SIG-M5 (cell line): ENCODE results near the gene ATAD2B.
A peak's percentile ranks its signal among the peaks of the same experiment; 100 is the strongest.
"Not testable (repeated sequence)": the region's sequence is repeated elsewhere in the genome, so short reads cannot be mapped to it uniquely, and the experiment has no call there.

Experiments used
- DNase-seq: peaks from one replicate; lab custom pipeline; 2025; lab: John Stamatoyannopoulos, UW

The ATAD2B gene

DNA sequence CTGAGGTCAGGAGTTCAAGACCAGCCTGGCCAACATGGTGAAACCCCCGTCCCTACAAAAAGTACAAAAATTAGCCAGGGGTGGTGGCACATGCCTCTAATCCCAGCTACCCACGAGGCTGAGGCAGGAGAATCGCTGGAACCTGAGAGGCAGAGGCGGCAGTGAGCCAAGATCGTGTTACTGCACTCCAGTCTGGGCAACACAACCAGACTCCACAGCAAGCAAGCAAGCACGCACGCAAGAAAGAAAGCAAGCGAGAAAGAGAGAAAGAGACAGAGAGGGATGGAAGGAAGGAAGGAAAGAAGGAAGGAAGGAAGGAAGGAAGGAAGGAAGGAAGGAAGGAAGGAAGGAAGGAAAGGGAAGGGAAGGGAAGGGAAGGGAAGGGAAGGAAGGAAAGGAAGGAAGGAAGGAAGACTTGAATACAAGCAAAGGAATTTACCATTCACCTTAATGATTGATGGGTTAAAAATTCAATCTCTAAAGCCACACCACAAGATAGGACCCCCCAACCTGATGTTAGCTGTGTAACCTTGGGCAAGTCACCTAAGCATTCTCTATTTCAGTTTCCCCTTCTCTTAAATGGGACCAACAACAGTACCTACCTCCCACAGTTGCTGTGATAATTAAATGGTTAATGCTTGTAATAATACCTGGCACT lies 181.7 kb downstream of the ATAD2B start:
- DNase-seq = no peak

DNA sequence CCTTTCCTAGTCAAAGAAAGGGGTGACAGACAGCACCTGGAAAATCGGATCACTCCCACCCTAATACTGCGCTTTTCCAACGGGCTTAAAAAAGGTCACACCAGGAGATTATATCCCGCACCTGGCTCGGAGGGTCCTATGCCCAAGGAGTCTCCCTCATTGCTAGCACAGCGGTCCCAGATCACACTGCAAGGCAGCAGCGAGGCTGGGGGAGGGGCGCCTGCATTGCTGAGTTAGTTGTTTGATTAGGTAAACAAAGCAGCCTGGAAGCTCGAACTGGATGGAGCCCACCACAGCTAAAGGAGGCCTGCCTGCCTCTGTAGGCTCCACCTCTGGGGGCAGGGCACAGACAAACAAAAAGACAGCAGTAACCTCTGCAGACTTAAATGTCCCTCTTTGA lies 190.1 kb downstream of the ATAD2B start:
- DNase-seq = not testable (repeated sequence)

DNA sequence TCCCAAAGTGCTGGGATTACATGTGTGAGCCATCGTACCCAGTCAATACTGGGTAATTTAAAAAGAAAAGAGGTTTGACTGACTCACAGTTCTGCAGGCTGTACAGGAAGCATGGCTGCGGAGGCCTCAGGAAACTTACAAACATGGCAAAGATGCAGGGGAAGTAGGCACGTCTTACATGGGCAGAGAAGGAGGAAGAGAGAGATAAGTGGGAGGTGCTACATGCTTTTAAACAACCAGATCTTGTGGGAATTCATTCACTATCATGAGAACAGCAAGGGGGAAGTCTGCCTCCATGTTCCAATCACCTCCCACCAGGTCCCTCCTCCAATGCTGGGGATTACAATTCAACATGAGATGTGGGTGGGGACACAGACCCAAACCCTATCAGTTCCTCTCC lies 192.5 kb downstream of the ATAD2B start:
- no peak for DNase-seq

DNA sequence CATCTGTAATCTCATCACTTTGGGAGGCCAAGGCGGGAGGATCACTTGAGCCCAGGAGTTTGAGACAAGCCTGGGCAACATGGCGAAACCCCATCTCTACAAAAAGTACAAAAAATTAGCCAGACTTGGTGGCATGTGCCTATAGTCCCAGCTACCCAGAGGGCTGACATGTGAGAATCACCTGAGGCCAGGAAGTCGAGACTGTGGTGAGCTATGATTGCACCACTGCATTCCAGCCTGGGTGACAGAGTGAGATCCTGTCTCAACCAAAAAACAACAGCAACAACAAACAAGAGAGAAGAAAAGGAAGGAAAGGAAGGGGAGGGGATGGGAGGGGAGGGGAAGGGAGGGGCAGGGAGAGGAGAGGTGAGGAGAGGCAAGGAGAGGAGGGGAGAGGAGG lies 203.9 kb downstream of the ATAD2B start:
- DNase-seq = not testable (repeated sequence)

DNA sequence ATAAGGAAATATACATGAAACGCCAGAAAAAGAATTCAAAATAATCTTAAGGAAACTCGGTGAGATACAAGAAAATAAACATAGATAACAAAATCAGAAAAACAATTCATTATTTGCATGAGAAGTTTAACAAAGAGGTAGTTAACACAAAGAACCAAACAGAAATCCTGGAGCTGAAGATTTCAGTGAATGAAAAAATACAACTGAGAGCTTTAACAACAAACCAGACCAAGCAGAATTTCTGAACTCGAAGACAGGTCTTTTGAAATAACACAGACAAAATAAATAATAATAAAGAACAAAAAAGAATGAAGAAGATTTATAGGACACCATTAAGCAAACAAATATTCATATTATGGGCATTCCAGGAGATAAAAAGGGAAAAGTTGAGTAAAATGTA lies 204.7 kb downstream of the ATAD2B start:
- no peak for DNase-seq

DNA sequence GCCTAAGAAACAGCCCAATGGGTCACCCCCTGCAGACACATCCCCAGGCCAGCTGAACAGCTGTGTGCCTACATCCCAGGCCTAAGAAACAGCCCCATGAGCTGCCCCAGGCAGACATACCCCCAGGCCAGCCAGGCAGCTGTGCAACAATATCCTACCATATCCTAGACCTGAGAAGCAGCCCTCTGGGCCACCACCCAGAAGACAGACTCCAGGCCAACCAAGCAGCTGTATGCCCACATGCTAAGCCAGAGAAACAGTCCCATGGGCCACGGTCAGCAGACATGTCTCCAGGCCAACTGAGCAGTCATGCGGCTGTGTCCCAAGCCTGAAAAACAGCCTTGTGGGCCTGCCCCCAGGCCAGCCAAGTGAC lies 205.5 kb downstream of the ATAD2B start:
- DNase-seq = no peak

DNA sequence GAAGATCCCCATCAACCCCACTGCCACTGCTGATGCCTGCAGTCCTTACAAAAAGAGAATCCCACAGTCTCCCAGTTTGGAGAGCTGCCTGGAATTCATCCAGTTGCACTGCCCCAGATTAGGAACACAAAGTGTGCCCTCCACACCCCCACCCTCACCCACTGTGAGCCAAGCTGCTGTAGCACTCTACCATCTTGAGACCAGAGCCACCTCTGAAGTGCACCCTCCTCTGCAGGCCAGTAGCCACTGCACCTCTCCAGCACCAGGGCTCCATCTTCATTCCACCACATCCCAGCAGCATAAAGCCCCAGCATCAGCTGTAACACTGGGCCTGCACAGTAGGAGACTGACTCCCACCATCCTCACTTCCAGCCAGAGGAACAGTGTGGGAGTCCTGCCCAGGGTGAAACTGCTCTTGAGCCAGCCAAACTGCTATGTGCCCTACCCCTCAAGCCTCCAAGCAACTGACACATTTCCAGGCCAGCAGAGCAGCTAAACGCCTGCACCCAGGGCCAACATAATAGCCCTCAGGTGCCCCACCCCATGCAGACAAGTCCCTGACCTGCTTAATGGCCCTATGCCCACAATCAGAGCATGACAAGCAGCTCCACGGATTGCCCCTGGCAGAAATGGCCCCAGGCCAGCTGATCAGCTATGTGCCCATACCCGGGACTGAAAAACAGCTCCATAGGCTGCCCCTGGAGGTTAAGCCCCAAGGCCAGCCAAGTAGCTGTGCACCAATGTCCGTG lies 206.0 kb downstream of the ATAD2B start:
- DNase-seq = no peak

DNA sequence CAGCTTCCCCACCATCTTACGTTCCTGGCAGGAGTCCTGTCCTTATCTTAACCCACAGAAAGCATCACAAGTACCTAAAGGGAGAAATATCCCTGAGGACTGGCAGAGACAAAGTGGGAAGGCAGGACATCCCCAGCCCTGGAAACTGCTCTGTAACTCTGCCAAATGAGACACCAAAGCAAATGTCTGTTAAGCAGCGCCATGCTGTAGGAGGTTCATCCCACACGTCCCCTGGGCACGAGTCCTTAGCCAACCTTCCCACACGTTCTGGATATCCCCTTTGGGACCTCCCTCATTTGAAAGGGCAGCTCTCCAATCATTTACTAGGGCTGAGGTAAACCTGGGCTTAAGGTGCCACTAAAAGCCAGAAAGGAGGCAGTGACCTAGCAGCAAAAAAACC lies 207.2 kb downstream of the ATAD2B start:
- DNase-seq = no peak

DNA sequence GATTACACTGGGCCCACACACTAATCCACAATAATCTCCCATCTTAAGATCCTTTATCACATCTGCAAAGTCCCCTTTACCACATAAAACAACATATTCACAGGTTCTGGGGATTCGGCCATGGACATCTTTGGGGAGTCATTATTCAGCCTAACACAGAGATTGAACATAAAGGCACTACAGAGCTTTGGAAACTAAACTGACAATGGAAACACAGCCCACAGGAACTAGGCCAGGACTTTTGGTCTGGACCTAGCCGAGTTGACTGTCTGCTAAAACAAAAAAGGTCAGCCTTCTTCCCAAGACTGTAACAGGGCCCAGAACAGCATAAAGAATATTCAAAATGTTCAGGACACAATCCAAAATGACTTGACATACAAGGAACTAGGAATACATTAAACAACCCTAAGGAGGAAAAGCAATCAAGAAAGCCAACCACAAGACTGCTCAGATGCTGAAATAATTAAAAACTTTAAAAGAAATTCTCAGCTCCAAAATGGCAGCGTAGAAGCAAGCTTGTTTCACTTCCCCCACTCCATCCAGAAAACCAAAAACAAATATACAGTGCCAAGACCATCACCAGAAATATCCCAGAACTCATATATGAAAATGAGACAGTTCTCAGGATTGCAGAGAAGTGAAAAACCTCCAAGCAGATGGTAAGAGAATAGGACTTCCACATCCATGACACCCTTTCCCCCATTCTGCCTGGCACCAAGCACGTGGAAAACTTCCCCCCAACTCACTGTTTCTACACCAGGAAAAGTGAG lies 207.8 kb downstream of the ATAD2B start:
- no peak for DNase-seq

DNA sequence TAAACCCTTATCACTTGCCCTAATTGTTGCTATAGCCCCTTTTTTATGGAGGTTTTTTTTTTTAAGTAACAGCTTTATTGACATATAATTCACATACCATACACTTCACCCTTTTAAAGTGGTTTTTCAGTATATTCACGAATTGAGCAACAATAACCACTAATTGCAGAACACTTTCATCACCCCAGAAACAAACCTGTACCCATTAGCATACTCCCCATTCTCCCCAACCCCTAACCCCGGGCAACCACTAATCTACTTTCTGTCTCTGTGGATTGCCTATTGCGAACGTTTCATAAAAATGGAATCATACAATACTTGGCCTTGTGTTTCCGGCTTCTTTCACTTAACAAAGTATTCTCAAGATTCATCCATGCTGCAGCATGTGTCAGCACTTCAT lies 213.6 kb downstream of the ATAD2B start:
- DNase-seq = peak; percentile 40

DNA sequence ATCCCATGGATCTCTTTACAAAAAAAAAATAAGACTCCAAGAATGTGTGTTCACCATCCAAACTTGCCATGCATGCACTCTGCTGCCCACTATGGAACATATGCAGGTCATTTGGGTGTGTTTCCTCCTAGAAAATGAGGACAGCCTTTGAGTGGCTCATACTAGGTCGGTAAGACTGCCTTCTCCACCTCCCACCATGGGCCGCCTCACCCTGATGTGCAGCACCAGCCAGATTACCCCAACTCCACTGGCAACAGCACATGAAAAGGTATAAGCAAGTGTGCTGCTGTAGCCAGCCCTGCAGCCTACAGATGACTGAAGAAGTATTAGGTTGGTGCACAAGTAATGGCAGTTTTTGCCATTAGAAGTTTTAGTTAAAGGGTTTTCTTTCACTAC lies 214.2 kb downstream of the ATAD2B start:
- DNase-seq = no peak

DNA sequence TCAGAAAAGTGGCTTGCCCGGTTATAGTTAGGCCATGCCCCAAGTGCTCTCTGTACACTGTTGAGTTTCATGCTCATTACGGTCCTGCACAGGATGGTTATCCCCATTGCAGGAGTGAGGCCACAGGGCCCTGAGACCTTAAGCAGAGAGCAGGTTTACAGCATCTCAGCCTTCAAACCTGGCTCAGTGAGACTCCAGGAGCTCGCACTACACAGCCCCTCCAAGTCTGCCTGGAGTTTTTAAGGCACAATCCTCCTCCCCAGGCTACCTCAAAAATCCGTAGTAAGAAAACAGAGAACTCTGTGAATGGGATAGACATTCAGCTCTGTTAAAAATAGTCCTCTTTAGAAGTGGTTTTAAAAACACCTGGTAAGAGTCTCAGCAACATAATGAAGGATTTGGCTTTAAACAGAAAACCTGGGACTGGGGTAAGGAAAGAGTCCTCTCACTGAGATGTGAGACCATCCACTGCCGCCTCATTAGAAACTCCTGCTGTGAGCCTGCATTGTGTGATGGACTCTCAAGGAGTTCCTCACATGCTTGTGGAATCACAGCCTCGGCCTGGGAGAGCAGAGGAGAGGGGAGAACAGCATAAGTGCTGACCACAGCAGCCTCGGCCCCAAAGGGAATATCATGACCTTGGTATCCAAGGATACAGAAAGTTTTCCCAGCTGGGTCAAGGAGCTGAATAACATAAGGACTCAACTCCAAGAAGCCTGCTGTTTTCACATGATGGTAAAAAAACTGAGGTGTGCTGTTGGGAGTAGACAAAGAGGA lies 214.8 kb downstream of the ATAD2B start:
- no peak for DNase-seq

DNA sequence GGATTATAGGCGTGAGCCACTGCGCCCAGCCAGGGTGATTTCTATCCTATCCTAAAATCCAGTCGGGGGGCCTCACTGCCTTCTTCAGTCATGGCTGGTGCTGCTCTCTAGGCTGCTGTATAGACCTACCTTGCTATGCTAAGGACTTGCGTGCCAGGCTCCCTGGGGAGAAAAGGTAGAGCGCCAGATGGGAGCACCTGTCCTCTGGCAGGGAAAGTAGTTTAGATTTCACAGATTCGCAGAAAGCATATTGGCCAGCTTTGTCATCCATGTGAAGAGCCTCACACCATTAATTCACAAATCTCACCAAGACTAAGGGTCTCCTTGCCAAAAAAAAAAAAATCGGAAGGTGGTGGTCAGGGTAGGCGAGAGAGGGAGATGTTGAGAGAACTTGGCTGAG lies 217.6 kb downstream of the ATAD2B start:
- no peak for DNase-seq

DNA sequence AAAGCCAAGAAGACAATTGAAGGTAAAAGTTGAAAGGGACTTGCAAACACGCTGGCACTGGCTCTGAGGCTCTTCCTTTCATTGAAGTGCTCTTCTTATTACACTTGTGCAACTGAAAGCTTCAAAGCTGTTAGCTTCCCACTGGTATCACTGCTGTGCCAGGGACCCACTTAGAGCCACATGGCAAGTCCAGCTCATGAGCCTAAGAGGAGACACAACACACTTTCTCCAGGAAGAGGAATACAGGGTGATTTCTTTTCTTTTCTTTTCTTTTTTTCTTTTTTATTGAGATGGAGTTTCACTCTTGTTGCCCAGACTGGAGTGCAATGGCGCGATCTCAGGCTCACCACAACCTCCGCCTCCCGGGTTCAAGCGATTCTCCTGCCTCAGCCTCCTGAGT lies 218.2 kb downstream of the ATAD2B start:
- no peak for DNase-seq

DNA sequence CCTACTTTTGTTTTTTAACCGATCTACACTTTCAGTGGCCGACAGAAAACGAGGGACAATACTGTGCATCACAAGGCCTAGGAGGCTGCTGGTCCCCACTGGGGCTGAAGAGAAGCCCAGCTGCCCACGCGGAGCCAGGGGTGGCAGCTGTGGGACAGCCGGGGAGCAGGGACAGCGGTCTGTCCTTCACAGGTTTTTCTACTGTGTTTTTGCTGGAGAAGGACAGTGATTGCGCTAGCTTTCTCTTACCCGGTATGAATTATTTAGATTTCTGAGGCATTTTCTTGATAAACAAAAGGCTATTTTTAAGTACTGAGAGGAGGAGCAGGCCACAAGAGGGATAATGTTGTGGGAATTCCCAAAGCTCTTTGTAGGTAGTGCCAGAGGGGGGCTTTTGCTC lies 219.8 kb downstream of the ATAD2B start:
- DNase-seq = no peak

DNA sequence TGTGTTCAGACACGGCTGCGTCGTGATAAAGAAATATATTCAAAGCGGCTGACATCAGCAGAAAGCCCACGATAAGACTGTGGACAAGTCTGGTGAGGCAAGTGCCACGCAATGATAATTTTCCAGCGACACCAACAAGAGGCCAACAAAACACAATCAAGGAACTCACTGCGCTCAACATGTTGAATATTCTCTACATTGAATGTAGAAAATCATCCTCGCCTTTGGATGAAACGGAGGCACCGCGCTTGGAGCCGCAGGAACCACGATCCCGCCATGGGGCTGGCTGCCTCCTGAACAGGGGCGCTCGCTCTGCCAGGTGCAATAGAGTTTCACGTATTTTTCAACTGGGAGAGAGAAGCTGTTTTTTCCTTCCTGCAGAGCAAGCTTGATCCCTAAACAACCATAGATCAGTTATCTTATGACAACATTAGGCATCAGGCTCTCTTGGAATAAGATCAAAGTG lies 220.3 kb downstream of the ATAD2B start:
- DNase-seq = no peak

DNA sequence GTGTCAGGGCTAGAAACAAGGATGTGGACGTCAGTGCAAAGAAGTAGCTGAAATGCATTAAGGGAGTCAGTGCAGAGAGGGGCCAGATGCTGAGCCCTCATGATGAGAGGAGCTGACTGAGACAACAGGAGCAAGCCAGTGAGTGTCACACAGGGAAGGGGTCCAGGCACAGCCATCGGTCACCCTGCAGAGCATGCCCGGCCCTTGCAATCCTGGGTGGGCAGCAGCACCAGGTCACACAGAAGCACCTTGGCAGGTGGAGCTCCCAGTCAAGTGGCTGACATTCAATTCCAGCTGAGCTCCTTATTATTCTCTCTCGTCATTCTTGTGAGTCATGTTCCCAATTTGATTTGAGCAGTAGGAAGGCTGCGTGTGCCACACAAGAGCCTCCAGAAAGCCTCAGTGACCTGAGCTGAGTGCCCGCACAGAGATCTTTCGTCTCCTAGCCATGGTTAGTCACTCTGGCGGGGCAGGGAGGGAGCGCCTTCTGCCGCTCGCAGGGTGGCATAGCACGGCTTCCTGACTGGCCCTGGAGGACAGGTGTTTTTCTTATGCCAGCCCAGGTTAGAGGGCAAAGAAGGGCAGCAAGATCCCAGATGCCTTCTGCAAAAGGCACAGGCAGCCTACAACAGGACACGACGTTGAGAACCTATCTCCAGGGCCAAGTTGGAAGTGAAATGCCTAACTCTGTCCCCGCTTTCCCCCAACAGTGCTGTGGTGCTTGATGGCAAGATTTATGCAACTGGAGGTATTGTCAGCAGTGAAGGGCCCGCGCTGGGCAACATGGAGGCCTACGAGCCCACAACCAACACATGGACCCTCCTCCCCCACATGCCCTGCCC lies 220.9 kb downstream of the ATAD2B start:
- DNase-seq = no peak

DNA sequence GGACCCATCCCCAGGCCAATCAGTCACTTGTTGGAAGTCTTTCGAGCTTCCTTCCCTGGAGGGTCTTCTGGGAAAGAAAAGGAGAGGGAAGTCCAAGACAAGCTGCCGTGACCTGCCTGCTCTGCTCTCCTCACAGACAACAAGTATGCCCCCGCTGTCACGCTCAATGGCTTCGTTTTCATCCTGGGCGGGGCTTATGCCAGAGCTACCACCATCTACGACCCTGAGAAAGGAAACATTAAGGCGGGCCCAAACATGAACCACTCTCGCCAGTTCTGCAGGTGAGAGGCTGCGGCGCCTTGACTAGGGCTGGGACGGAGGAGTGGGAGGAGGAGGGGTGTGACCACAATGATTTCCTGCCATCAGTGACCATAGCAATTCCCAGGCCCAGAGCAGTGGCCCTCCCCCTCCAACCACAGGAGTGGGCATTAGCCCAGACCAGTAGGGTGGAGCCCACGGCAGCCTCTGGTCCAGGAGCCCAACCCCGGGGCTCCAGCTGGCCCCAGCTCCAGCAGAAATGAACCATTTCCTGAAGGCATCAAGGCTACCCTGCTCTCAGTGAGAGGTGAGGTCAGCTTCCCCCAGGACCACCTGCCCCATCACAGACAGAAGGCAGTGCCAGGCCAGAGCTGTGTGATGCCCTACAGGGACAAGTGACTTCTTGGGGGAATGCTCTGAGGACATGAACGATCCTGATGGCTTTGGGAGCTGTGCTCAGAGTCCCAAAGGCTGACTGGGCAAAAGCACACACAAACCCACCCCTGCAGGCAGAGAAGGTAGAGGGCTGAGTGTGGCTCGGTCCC lies 223.1 kb downstream of the ATAD2B start:
- no peak for DNase-seq

DNA sequence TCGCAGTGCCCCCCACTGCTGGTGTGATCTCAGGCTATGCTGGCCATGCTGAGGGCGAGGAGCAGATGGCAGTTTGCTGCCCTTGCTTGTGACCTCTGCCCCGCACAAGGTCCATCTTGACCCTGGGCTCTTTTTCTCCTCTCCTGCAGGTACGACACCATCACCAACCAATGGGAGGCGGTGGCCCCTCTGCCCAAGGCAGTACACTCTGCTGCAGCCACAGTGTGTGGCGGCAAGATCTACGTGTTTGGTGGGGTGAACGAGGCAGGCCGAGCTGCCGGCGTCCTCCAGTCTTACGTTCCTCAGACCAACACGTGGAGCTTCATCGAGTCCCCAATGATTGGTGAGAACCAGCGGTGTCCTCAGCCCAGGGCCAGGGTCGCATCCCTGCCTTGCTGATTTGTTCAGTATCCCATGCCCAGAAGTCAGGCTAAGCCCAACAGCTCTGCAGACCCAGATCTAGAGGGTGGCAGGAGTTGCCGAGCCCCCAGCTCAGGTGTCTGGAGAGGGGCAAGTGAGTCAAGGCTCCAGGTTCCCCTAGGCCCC lies 223.8 kb downstream of the ATAD2B start:
- no peak for DNase-seq

DNA sequence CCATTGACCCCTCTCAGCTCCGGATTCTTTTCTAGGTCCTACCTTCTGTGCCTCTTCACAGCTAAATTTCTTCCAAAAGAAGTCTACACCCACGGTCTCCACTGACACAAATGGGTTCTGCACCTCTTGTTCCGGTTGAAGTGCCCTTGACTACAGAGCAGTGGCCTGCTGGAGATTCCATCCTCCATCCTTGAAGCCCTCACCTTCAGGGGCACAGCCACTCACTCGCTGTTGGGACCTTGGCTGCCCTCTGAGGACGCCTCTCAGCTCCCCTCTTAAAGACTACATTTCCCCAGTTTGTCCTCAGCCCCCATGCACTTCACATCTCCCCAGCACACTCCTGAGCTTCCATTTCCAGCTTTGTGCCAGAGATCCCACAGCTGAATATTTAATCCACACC lies 226.3 kb downstream of the ATAD2B start:
- DNase-seq = no peak
